Gastrocnemius medialis (tissue), 4 donors: ENCODE results near the gene TPBG.

Source experiments
- CTCF ChIP-seq, 5 experiments: fragments of 450-650 bp in 3 of 5; fragments of 200-600 bp in 2 of 5; sonication (generic) in 2 of 5; IDR thresholded peaks in 4 of 5; conservative IDR thresholded peaks in 1 of 5; 1 replicate in 4 of 5; 2 replicates in 1 of 5; pipeline ENCODE4 v1.5.1; 2016 to 2019; ENCODE audit warnings: antibody characterized with exemption in 5 of 5, mild to moderate bottlenecking in 3 of 5, moderate library complexity in 3 of 5
- POLR2A ChIP-seq, 2 donors: fragments of 450-650 bp; IDR thresholded peaks; one replicate each; pipeline ENCODE4 v1.6.1; 2017; ENCODE audit warnings: antibody characterized with exemption in 2 of 2, mild to moderate bottlenecking in 2 of 2, moderate library complexity in 2 of 2

GRCh38 chr6:82413868-82414267 is 50.3 kb downstream of the TPBG start:
- TF ChIP-seq CTCF (IDR thresholded peaks at IDR 0.05 in 4 of 5, conservative IDR thresholded peaks at IDR 0.05 in 1 of 5), result no peak
- TF ChIP-seq POLR2A (IDR thresholded peaks at IDR 0.05), result no peak
